Measurements from ENCODE around the gene TXNRD1. TPM values are rescaled to one million over a fixed set of nuclear protein-coding genes. Genes with fewer than 3 reads are reported as not detected.
"Not testable (repeated sequence)": the region's sequence is repeated elsewhere in the genome, so short reads cannot be mapped to it uniquely, and the experiment has no call there.

TXNRD1 gene
- polyA plus RNA-seq, 1 donor: 39.2 TPM

DNA sequence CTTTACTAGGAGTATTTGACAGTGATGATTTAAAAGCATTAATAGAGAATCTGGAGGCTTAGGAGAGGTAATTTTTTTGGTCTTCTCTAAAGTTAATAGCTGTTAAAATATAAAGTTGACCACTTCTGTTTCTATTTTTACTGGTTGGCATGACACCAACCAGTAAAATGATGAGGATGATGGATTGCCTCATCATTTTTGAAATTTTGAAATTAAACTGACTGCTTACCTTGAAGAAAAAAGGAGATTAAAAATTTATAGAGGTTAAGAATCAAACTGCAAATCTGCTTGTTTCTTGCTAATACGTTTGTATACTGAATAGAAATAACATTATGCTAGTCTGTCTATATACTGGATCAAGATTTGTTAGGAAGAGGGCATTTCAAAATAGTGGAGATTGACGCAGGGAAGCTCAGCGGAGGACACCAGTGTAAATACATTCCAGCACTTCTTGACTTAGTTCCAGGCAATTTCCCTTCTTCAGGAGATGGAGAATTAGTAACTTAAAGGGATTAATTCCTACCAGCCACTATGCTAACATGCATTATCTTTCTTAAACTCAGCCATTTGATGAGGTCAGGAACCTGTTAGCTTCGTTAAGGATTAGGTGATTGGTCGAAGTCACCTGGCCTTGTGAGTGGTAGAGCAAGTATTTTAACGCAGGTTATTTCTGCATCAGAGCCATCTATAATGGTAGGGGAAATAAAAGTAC, 91.5 kb downstream of the TXNRD1 start:
- DNase-seq: no peak

GRCh38 chr12:104307655-104308000, 92.0 kb downstream of the TXNRD1 start:
- no peak for DNase-seq

DNA sequence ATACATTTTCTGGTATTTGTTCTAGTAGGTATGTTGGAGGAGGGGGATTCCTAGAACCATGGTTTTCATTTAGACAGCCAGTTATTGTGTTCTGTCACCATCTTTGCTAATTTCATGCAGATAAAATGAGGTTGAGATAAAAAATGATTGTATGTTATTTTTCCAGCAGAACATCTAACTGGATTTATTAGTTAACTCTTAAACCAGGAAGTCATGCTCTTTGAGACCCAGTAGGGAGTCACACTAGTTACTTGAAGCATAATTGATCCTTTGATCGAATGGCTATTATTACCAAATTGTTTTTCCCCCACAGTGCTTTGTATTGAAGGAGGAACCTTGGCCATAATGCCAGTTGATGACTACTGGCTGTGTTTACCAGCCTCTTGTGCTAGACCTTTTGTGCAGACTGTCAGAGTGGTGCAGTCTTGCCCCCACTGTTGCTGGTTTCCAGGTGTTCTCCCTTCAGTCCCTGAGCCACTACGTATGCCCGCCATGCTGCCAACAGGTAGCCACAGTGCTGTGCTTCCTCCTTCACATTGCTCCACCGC, 93.9 kb downstream of the TXNRD1 start:
- DNase-seq: no peak

DNA sequence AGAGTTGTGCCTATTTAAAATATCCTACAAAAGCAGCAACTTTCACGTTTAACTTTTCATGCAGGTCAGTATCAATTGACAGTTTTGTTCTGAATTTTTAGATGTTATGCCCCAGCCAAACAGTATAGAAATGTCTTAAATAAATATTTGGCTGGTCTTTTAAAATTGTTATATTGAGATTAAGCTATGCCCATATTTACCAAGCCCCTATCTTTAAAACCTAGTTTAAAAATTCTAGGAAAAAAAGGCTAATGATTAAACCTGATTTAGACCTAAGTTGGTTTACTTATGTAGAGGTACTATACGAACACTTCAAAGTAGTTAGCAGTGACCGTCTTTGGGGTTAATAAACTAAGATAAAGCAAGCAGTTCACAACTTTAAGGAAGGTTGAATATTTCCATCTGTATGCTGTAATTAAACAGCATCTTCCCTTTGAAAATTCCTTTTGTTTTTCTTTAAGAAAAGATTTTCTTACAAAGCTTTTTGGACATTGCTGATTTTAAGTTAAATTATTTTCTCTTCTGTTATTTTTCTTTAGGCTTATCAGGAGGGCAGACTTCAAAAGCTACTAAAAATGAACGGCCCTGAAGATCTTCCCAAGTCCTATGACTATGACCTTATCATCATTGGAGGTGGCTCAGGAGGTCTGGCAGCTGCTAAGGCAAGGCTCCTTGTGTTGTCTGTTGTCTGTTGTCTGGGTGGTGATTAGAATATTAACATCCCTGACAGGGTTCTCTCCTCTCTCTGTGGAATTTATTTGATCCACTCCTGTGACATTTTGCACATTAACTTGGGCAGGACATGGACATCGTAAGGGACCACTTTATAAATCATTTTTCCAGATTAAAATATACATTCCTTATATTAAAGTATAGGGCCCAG, 95.4 kb downstream of the TXNRD1 start:
- no peak for DNase-seq

- no peak for DNase-seq
These were observed 96.6 kb downstream of the TXNRD1 start for GRCh38 chr12:104312202-104312601.

GRCh38 chr12:104312654-104313053, 97.1 kb downstream of the TXNRD1 start:
- no peak for DNase-seq

DNA sequence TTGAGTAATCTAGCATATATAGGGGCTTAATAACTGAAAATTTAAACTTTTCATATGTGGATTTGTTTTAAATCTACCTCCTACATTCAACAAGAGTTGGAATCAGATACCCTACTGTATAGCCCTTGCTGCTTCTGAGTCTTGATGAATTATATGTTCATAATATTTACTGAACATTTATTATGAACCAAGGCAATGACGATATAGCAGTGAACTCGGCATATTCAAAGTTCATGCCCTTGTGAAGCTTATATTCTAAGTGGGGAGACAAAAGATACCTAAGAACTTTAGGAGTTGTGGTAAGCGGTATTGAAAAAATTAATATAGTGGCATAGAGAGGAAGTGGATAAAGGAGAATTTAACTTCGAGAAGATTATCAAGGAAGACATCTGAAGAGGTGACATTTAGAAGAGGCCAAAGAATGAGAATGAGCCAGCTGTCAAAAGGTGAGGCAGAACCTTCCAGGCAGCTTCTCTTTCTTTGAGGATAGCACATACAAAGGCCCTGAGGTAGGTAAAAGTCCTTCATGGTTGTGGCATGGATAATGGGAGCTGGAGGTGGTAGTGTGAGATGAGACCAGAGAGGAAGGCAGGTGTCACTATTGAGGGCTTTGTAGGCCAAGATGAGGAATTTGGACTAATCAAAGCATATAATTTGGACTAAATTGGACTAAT, 98.1 kb downstream of the TXNRD1 start:
- no peak for DNase-seq

GRCh38 chr12:104314242-104314614, 98.6 kb downstream of the TXNRD1 start:
- no peak for DNase-seq

DNA sequence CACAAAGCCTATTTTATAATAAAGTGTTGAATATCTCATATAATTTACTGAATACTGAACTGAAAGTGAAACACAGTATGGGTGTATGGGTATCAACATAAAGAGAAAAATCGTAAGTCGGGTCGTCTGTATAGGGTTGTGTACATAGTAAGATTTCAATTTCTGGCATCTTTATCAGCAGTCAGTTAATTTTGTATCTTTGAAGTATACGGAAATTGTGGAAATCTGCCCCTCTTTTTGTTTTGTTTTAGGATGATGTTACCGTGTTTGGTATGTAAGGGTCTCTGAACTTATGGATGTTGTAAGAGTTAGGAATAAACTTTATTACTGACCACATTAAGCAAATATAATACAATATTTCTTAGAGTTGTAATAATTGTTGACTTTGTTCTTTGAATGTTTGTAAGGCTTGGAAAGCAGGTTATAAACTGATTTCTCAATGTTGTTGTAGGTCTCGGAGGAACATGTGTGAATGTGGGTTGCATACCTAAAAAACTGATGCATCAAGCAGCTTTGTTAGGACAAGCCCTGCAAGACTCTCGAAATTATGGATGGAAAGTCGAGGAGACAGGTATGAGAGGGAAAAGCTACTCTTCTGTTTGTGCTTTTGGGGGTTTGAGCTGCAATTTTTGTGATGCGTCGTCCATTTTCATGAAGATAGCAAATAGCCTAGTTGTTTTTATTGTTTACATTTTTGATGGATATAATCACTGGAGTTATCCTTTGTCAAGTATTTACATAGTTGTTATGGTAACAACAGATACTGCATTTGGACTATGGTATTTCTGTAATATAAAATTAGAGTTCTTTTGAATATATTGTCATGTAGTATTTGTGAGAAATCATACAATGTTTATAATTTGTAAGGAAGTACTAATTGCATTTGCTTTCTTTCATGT, 100.0 kb downstream of the TXNRD1 start:
- DNase-seq: no peak

DNA sequence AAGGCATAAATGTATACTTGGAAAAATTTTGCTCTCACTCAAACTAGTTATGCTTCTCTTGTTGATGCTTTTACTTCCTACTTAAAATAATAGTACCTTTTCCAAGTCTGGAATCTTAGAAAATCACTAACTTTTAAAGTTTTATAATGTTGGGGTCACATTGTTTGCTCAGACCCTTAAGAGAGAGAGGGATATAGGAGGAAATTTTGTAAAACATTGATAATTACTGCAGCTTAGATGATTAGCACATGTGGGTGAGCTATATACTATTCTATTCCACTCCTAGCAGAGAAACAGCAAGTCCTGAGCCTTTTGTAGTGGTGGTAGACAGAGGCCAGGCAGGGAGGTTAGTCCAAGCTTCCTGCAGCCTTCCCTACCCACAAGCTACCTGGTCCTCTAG, 101.4 kb downstream of the TXNRD1 start:
- DNase-seq: no peak

DNA sequence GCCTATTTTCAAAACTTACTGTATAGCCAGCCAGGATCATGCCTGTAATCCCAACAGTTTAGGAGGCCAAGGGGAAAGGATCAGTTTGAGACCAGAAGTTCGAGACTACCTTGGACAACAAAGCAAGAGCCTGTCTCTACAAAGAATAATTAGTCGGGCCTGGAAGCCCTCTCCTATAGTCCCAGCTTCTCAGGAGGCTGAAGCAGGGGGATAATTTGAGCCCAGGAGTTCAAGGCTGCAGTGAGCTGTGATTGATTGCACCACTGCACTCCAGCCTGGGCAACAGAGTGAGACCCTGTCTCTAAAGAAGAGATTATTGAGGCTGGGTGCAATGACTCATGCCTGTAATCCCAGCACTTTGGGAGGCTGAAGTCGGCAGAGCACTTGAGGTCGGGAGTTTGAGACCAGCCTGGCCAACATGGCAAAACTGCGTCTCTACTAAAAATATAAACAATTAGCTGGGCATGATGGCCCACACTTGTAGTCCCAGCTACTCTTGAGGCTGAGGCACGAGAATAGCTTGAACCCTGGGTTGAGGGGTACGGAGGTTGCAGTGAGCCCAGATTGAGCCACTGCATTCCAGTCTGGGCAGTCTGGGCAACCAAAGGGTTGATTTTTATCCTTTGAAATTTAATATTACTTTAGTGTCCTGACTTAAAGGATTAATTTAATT, 102.1 kb downstream of the TXNRD1 start:
- no peak for DNase-seq

GRCh38 chr12:104319028-104319427, 103.4 kb downstream of the TXNRD1 start:
- DNase-seq: no peak

DNA sequence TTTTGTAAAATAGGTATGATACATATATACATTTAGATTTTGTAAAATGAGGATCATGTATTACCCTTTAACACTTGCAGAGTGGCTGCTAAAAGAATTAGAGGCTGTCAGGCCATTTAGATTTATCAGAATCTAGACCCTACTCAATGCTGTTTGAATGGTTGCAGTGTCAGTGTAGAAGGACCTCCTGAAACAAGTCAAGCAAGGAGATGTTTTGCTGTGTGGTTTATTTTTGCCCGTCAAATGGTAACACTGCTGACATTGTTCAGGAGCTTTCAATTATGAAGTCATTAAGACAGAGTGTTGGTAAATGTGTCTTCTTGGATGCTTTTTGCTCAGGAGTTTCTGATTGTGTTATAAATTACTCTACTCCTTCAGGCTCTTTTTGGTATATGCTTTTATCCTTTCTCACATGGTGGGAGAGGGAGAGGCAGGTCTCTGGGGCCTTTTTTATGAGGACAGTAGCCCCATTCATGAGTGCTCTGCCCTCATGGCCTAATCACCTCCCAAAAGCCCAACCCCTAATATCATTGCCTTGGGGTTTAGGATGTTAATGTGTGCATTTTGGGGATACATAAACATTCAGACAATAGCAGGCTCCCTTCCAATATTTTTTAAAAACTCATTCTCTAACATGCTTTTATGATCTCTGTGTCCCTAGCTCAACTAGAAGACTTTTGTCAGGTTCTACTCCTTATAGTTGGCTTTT, 104.5 kb downstream of the TXNRD1 start:
- DNase-seq: no peak

GRCh38 chr12:104320627-104321024, 105.0 kb downstream of the TXNRD1 start:
- DNase-seq: no peak

DNA sequence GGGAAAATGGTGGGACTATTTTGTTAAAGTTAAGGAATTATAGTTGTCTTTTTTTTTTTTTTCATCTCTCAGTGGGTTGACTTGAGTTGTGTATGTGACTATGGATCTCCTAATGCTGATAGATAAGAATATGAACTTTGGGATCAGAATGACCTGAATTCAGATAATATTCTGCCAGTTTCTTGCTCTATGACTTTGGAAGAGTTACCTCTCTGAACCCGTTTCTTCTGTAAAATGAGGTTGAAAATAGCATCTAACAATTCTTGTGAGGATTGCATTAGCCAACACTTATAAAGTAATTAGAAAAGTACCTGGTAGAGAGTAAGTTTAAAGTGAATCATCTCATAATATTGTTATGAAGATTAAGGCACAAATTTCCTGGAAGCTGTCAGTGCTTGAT, 106.4 kb downstream of the TXNRD1 start:
- no peak for DNase-seq

- DNase-seq: not testable (repeated sequence)
These were observed 107.0 kb downstream of the TXNRD1 start for GRCh38 chr12:104322533-104322932.

- DNase-seq: no peak
These were observed 108.3 kb downstream of the TXNRD1 start for GRCh38 chr12:104323899-104324298.

- not testable (repeated sequence) for DNase-seq
These were observed 112.7 kb downstream of the TXNRD1 start for GRCh38 chr12:104328278-104328677.

DNA sequence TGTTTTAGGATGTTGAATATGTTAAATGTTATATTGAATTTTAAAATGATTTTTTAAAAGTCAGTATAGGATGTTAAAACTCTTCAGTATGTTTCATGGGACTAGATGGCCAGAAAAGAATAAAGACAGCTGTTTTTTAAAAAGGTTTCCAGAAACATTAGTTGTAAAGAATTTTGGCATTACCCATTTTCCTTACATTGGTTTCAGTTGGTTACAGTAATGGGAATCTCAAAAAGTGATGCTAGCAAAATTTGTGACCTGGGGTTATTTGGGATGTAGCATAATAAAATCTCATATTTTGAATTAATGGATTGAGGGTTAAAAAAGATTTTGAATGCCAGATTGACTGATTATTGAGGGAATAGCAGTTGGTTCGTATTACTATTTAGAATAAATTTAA, 113.2 kb downstream of the TXNRD1 start:
- DNase-seq: no peak

DNA sequence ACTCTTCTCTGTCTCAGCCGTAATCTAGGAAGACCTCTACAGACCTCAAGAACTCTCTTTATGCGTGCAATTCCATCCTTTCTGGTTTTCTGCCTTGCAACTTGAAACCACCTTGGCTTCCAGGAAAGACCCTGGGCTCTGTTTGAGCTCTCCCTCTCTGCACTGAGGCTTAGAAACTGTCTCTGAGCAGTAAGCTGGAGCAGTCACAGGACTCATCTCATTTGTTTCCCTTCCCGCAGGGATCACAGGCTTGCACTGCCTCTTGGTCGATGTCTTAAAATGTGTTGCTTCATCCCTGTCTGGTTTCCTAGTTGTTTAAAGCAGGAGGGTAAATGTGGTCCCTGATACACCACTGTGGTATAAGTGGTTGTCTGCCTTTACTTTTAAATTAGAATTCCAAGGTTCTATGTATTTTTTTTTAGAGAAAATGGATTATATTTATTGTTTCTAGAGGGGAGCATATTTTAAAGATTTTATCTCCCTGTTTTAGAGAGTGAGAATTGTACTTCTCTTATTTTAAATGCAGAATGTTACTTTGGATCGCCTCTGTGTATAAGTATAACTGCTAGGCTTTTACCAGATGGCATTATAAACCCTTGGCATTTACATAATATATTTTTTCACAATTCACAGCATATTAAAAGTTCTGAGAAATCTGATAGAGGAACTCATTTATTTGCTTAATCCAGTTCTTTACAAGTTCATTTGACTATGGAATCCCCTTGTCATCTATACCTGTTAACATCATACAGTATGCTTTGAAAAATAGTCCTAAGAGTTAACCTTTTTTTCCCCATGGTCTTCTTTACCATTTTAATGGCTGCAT, 114.3 kb downstream of the TXNRD1 start:
- DNase-seq: no peak
